H9 (cell line): ENCODE measurements around the gene HASPIN. TPM values are rescaled to one million over a fixed set of nuclear protein-coding genes. Genes with fewer than 3 reads are reported as not detected.
A peak's percentile ranks its signal among the peaks of the same experiment; 100 is the strongest.

ENCODE experiments used
- DNase-seq: peaks from one replicate; pipeline ENCODE4 v3.0.0-alpha.2; 2017
- H2AFZ ChIP-seq: one replicate; pipeline ENCODE4 v1.6.1; 2013; ENCODE audit warnings: mild to moderate bottlenecking, low read length, control low read depth, moderate library complexity
- H2AK5ac ChIP-seq: 2 replicates; pipeline ENCODE4 v1.6.1; 2013; ENCODE audit warnings: low read length, control low read depth, mixed read lengths; ENCODE audit not compliant: insufficient read length
- H2BK120ac ChIP-seq: one replicate; pipeline ENCODE4 v1.6.1; 2013; ENCODE audit warnings: low read depth, mild to moderate bottlenecking, low read length, control low read depth, inconsistent platforms; ENCODE audit not compliant: poor library complexity, severe bottlenecking
- H2BK12ac ChIP-seq: 2 replicates; pipeline ENCODE4 v1.6.1; 2013; ENCODE audit warnings: low read length, control low read depth, mixed read lengths, low read depth; ENCODE audit not compliant: insufficient read length
- H2BK15ac ChIP-seq: 2 replicates; pipeline ENCODE4 v1.6.1; 2013; ENCODE audit warnings: low read depth, low read length, control low read depth
- H2BK20ac ChIP-seq: one replicate; pipeline ENCODE4 v1.6.1; 2013; ENCODE audit warnings: low read depth, mild to moderate bottlenecking, low read length, control low read depth, inconsistent platforms; ENCODE audit not compliant: poor library complexity, severe bottlenecking
- H2BK5ac ChIP-seq: 2 replicates; pipeline ENCODE4 v1.6.1; 2013; ENCODE audit warnings: low read length, control low read depth, mixed read lengths; ENCODE audit not compliant: insufficient read length
- H3K14ac ChIP-seq: 2 replicates; pipeline ENCODE4 v1.6.1; 2013; ENCODE audit warnings: low read length, control low read depth; ENCODE audit not compliant: insufficient read depth
- H3K18ac ChIP-seq: 2 replicates; pipeline ENCODE4 v1.6.1; 2013; ENCODE audit warnings: low read depth, mild to moderate bottlenecking, mixed read lengths, low read length, control low read depth; ENCODE audit not compliant: insufficient read length
- H3K23ac ChIP-seq: 2 replicates; pipeline ENCODE4 v1.6.1; 2013; ENCODE audit warnings: low read length, control low read depth, mixed read lengths, low read depth; ENCODE audit not compliant: insufficient read length
- H3K23me2 ChIP-seq: 2 replicates; pipeline ENCODE4 v1.6.1; 2013; ENCODE audit warnings: low read depth, mild to moderate bottlenecking, mixed read lengths, low read length, control low read depth; ENCODE audit not compliant: insufficient read length, poor library complexity, severe bottlenecking
- H3K27ac ChIP-seq: 2 replicates; pipeline ENCODE4 v1.5.1; 2013; ENCODE audit warnings: low read length, control low read depth, mixed read lengths, low read depth; ENCODE audit not compliant: insufficient read length
- H3K27me3 ChIP-seq: 2 replicates; pipeline ENCODE4 v1.6.1; 2013; ENCODE audit warnings: low read length, control low read depth, inconsistent platforms; ENCODE audit not compliant: insufficient read depth
- H3K4ac ChIP-seq: 2 replicates; pipeline ENCODE4 v1.6.1; 2013; ENCODE audit warnings: low read depth, mild to moderate bottlenecking, control low read depth, inconsistent platforms, low read length, moderate library complexity
- H3K4me1 ChIP-seq: 2 replicates; pipeline ENCODE4 v1.6.1; 2013; ENCODE audit warnings: low read length, control low read depth, inconsistent platforms; ENCODE audit not compliant: insufficient read depth
- H3K4me2 ChIP-seq: 2 replicates; pipeline ENCODE4 v1.6.1; 2013; ENCODE audit warnings: low read length, control low read depth, mixed read lengths; ENCODE audit not compliant: insufficient read length, insufficient read depth
- H3K56ac ChIP-seq: 2 replicates; pipeline ENCODE4 v1.6.1; 2013; ENCODE audit warnings: low read depth, mild to moderate bottlenecking, mixed read lengths, low read length, control low read depth; ENCODE audit not compliant: insufficient read length
- H3K79me1 ChIP-seq: 2 replicates; pipeline ENCODE4 v1.6.1; 2013; ENCODE audit warnings: low read depth, mild to moderate bottlenecking, moderate library complexity, low read length, control low read depth, inconsistent platforms; ENCODE audit not compliant: insufficient read depth, poor library complexity, severe bottlenecking
- H3K79me2 ChIP-seq: 2 replicates; pipeline ENCODE4 v1.6.1; 2013; ENCODE audit warnings: low read length, control low read depth, inconsistent platforms; ENCODE audit not compliant: insufficient read depth
- H3K9ac ChIP-seq: 2 replicates; pipeline ENCODE4 v1.6.1; 2013; ENCODE audit warnings: low read length, control low read depth, mixed read lengths; ENCODE audit not compliant: insufficient read length; ENCODE audit errors: extremely low read depth
- H3K9me3 ChIP-seq: one replicate; pipeline ENCODE4 v1.6.1; 2013; ENCODE audit warnings: low read depth, low read length, inconsistent platforms; ENCODE audit not compliant: control insufficient read depth
- H3T11ph ChIP-seq: one replicate; pipeline ENCODE4 v1.6.1; 2013; ENCODE audit warnings: mild to moderate bottlenecking, low read length, control low read depth, inconsistent platforms
- H4K20me1 ChIP-seq: one replicate; pipeline ENCODE4 v1.6.1; 2013; ENCODE audit not compliant: control insufficient read depth, insufficient read length, insufficient read depth
- H4K5ac ChIP-seq: 2 replicates; pipeline ENCODE4 v1.6.1; 2013; ENCODE audit warnings: low read depth, mild to moderate bottlenecking, mixed read lengths, low read length, control low read depth; ENCODE audit not compliant: insufficient read length
- H4K8ac ChIP-seq: replicated peaks from 2 replicates; pipeline ENCODE4 v1.6.1; 2013; ENCODE audit warnings: low read length, control low read depth, mixed read lengths, low read depth; ENCODE audit not compliant: insufficient read length
- H4K91ac ChIP-seq: 2 replicates; pipeline ENCODE4 v1.6.1; 2013; ENCODE audit warnings: low read depth, mild to moderate bottlenecking, moderate library complexity, mixed read lengths, low read length, control low read depth; ENCODE audit not compliant: insufficient read length
- H3K27ac Mint-ChIP-seq, 3 experiments: 2 replicates in 2 of 3; 3 replicates in 1 of 3; pipeline ENCODE4 v1.8.0; 2020 to 2021; ENCODE audit warnings: mixed read lengths in 3 of 3, mild to moderate bottlenecking in 1 of 3, moderate library complexity in 1 of 3
- H3K27me3 Mint-ChIP-seq: 2 replicates; pipeline ENCODE4 v1.8.0; 2021; ENCODE audit warnings: low read depth, mild to moderate bottlenecking, moderate library complexity, mixed read lengths
- H3K36me3 Mint-ChIP-seq, 3 experiments: 2 replicates in 2 of 3; 3 replicates in 1 of 3; pipeline ENCODE4 v1.8.0; 2020 to 2021; ENCODE audit warnings: low read depth in 3 of 3, mixed read lengths in 3 of 3; ENCODE audit not compliant: insufficient read depth in 1 of 3
- H3K4me1 Mint-ChIP-seq, 2 experiments: 2 replicates each; pipeline ENCODE4 v1.8.0; 2020; ENCODE audit warnings: mixed read lengths in 2 of 2
- H3K4me3 Mint-ChIP-seq, 2 experiments: 2 replicates in 1 of 2; 3 replicates in 1 of 2; pipeline ENCODE4 v1.8.0; 2020 to 2021; ENCODE audit warnings: mild to moderate bottlenecking in 2 of 2, mixed read lengths in 2 of 2, moderate library complexity in 1 of 2
- H3K9me3 Mint-ChIP-seq, 2 experiments: 2 replicates in 1 of 2; 3 replicates in 1 of 2; pipeline ENCODE4 v1.8.0; 2020; ENCODE audit warnings: mild to moderate bottlenecking in 2 of 2, mixed read lengths in 2 of 2, moderate library complexity in 1 of 2
- CTCF ChIP-seq: fragments of 200-600 bp; sonication (generic); conservative IDR thresholded peaks from 3 replicates; pipeline ENCODE4 v1.8.0; 2021; ENCODE audit warnings: antibody characterized with exemption, mild to moderate bottlenecking
- WGBS: extraction: QIAGEN DNeasy Blood & Tissue Kit; methylation state at CpG from one replicate; pipeline ENCODE4 v1.1.7; 2013; ENCODE audit warnings: missing lambda C conversion rate, low lambda C conversion rate, mixed read lengths; ENCODE audit not compliant: insufficient read length; ENCODE audit errors: extremely low coverage; 5-methylcytosine and 5-hydroxymethylcytosine counted together
- total RNA-seq: library from RNA; stranded (reverse); gene quantifications from 2 replicates; pipeline ENCODE4 v1.2.1, GENCODE V29; 2021

HASPIN gene
- total RNA-seq, 1 experiment from 2014 or later = 26.6 TPM

GRCh38 chr17:3761918-3762380 is 38.2 kb downstream of the HASPIN start:
- Histone ChIP-seq H3K4me1 (no peaks in the 10 kb centered on the region), H3K14ac (no peak overlapping the region; the same call in 1 of the 2 replicates), H3K18ac (peak overlapping the region; percentile 5), H3K9ac (no peak overlapping the region), H4K20me1 (no peaks in the 10 kb centered on the region), H3K27me3 (no peaks in the 10 kb centered on the region), H2AK5ac (no peak overlapping the region), H4K5ac (no peak overlapping the region), H2AFZ (no peak overlapping the region), H3K9me3 (no peaks in the 10 kb centered on the region), H2BK20ac (no peak overlapping the region), H2BK120ac (no peak overlapping the region), H3K79me2 (no peaks in the 10 kb centered on the region), H3K56ac (no peak overlapping the region), H3K4me2 (no peak overlapping the region), H2BK12ac (no peak overlapping the region), H2BK15ac (no peak overlapping the region), H3T11ph (no peak overlapping the region), H3K4ac (no peak overlapping the region), H2BK5ac (no peak overlapping the region), H3K27ac (no peak overlapping the region), H4K91ac (no peak overlapping the region), H4K8ac (no peak overlapping the region), H3K79me1 (no peaks in the 10 kb centered on the region), H3K23me2 (no peaks in the 10 kb centered on the region), H3K23ac (no peak overlapping the region)
- no peak for TF ChIP-seq CTCF
- Mint-ChIP-seq H3K4me3 (no peak overlapping the region), H3K36me3 (peaks cover 0 to 13% (median 8%) of the 10 kb centered on the region in 3 experiments; a peak in 5 of 7 replicates), H3K27me3 (peaks cover 4% of the 10 kb centered on the region; the same call in 1 of the 2 replicates), H3K27ac (no peak overlapping the region), H3K4me1 (no peaks in the 10 kb centered on the region), H3K9me3 (peaks cover 7 to 10% of the 10 kb centered on the region in 2 experiments; a peak in 4 of 5 replicates)
- no peak for DNase-seq
- no CpG with 5 or more reads among the region's 16 CpGs for WGBS
